Fibroblast of mammary gland (primary cell): ENCODE data around the gene SVIP.

Source experiments
- DNase-seq: peaks from one replicate; pipeline ENCODE4 v3.0.0-alpha.2; 2010; ENCODE audit warnings: low read depth
- H3K4me3 ChIP-seq: 2 replicates; pipeline ENCODE4 v1.5.1; 2011; ENCODE audit warnings: low read depth, mild to moderate bottlenecking, low read length, moderate library complexity; ENCODE audit not compliant: control insufficient read depth
- TF ChIP-seq, protein P1 (sequence below): conservative IDR thresholded peaks from 2 replicates; pipeline ENCODE4 v1.5.1; 2011; ENCODE audit warnings: low read depth, low read length, inconsistent platforms; ENCODE audit not compliant: control insufficient read depth, insufficient read depth

The SVIP gene

DNA sequence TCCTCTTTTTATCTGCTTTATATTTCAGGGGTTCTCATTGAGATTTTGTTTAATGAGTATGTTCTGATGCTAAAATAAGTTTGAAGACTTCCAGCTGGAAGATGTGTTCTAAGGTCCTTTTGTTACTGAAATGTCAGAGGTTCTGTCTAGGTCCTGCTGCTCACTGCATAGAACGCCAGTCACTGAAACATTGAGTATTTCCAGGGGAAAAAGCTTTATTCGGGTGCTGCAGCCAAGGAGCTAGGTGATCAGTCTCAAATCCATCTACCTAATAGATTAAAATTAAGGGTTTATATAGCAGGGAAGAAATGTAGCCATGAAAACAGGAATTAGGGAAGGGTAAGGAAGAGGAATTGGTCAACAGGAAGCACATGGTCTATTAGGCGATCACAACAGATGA, 19.7 kb downstream of the SVIP start:
- DNase-seq = no peak
- no peak overlapping the region for H3K4me3 ChIP-seq
- TF ChIP-seq, protein P1, sequence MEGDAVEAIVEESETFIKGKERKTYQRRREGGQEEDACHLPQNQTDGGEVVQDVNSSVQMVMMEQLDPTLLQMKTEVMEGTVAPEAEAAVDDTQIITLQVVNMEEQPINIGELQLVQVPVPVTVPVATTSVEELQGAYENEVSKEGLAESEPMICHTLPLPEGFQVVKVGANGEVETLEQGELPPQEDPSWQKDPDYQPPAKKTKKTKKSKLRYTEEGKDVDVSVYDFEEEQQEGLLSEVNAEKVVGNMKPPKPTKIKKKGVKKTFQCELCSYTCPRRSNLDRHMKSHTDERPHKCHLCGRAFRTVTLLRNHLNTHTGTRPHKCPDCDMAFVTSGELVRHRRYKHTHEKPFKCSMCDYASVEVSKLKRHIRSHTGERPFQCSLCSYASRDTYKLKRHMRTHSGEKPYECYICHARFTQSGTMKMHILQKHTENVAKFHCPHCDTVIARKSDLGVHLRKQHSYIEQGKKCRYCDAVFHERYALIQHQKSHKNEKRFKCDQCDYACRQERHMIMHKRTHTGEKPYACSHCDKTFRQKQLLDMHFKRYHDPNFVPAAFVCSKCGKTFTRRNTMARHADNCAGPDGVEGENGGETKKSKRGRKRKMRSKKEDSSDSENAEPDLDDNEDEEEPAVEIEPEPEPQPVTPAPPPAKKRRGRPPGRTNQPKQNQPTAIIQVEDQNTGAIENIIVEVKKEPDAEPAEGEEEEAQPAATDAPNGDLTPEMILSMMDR = no peak

- DNase-seq = no peak
- H3K4me3 ChIP-seq = no peak overlapping the region
- TF ChIP-seq, protein P1 = no peak
Measured at GRCh38 chr11:22808571-22809197, 20.9 kb downstream of the SVIP start.

- no peak overlapping the region for H3K4me3 ChIP-seq
- TF ChIP-seq, protein P1 = no peak
- DNase-seq = no peak
Measured at GRCh38 chr11:22807855-22808570, 21.6 kb downstream of the SVIP start.

GRCh38 chr11:22807391-22807790, 22.2 kb downstream of the SVIP start:
- TF ChIP-seq, protein P1 = no peak

DNA sequence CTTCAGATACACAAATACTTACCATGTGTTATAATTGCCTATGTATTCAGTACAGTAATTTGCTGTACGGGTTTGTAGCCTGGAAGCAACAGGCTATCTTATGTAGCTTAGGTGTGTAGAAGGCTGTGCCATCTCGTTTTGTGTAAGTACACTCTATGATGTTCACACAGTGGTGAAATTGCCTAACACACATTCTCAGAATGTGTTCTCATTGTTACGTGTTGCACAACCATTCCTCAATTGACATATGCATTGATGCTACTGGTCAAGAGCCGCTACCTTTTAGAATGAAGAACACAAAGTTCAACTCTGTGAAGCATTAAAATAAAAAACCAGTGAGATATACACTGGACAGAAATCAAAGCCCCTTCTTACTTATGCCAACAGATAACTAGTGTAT, 26.7 kb downstream of the SVIP start:
- H3K4me3 ChIP-seq = no peak overlapping the region
- TF ChIP-seq, protein P1 = no peak
- no peak for DNase-seq

More at GRCh38 chr11:22807391-22807790, 22.2 kb downstream of the SVIP start:
- H3K4me3 ChIP-seq = no peak overlapping the region
- no peak for DNase-seq

- H3K4me3 ChIP-seq = no peak overlapping the region
- DNase-seq = no peak
- TF ChIP-seq, protein P1 = no peak
Measured at GRCh38 chr11:22800482-22800881, 29.1 kb downstream of the SVIP start.
